ENCODE data around the gene IRGQ.

- TF ChIP-seq EZH2 (IDR thresholded peaks at IDR 0.05; ENCODE audit: low read depth) (no peak), CTCF (conservative IDR thresholded peaks at IDR 0.05) (no peak)
Measured at GRCh38 chr19:43569657-43570056, 26.3 kb downstream of the IRGQ start.

All from PC-9 (cell line).